ENCODE results near the gene MORN3.
"Not testable (repeated sequence)": the region's sequence is repeated elsewhere in the genome, so short reads cannot be mapped to it uniquely, and the experiment has no call there.

MORN3 gene

DNA sequence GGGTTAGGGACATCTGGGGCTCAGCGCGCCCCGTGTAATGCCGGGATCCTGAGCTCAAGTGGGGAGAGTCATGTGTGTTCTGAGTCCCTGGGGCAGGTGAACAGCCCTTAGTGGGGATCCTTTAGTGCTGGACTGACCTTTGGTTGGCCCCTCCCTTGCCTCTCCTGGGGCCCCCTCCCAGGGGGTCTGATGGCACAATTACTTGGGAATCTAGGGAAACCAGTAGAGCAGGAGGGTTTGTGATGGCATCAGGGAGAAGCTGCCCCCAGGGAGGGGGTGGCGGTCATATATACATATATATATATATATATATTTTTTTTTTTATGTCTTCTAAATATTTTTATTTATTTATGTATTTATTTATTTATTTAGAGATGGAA is at the start of gene MORN3:
Gene MORN3 (minus strand): TSS at position 134 of the 380 bp plus-strand sequence. CDS start 171 bp downstream, outside the sequence.
- no peak for FAIRE-seq

- FAIRE-seq = no peak
Observed at GRCh38 chr12:121718653-121719239, 49.3 kb upstream of the MORN3 start.

DNA sequence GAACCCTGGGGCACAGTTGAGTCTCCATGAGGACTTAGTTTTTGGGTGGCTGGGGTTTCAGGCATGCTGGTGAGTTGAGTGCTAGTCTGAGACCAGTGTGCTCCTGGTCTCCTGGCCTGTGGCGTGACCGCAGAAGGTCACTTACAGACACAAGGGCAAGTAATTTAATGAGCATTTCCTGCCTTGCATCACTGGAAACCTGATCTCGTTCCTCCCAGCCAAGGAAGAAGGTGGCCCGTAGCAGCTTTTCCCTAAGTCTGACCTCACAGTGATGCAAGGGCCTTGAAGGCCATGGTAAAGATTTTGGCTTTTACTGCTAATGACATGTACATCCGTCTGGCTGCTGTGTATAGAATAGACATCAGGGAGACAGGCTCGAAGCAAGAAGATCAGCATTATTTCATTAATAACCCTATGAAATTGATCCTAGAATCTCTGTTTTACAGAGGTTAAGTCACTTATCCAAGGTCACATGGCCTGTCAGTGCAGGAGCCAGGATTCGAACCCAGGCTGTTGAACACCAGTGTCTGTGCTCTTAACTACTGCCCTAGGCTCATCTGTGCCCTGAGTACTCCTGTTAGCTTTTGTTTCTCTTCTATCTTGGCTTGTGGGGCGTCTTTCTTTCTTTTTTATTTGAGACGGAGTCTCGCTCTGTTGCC is 47.7 kb upstream of the MORN3 start:
- no peak for FAIRE-seq

GRCh38 chr12:121715862-121716435 is 46.5 kb upstream of the MORN3 start:
- FAIRE-seq = no peak

DNA sequence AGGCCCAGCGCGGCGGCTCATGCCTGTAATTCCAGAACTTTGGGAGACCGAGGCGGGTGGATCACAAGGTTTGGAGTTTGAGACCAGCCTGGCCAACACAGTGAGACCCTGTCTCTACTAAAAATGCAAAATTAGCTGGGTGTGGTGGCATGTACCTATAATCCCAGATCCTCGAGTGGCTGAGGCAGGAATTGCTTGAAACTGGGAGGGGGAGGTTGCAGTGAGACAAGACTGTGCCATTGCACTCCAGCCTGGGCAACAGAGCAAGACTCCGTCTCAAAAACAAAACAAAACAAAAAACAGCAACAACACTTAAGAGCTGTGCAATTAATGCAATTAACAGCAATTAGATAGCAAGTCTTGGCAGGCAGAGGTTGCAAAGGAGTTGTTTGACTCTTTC is 45.6 kb upstream of the MORN3 start:
- not testable (repeated sequence) for FAIRE-seq

- FAIRE-seq = no peak
Observed at GRCh38 chr12:121713793-121714192, 44.3 kb upstream of the MORN3 start.

DNA sequence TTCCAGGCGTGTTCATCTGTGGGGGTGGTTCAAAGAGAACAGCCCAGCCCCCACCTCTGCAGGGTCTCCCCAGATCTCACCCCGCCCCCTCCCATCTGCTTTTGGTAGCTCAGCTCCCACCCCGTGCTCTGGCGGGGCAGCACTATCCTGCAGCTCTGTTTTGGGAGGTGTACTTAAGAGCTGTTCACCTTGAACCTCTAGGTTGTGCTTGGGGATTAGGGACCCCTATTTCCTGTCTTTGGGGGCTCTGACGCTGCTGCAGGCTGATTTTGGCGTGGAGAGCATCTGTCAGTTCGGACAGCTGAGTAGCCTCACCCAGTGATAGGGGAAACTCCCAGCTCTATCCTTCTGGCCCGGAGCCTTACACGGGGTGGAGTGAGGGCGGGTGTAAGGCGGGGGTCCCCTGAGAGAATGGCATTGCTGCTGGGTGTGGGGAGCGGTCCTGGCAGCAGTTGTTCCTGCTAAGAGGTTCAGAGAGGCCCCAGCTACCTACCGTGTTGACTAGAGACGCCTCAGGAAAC is 43.9 kb upstream of the MORN3 start:
- no peak for FAIRE-seq

GRCh38 chr12:121712461-121713256 is 43.2 kb upstream of the MORN3 start, which contains the start of gene TMEM120B:
TMEM120B (plus strand) TSS chr12:121712752; CDS start chr12:121712896, 144 bp downstream.
- no peak for FAIRE-seq

DNA sequence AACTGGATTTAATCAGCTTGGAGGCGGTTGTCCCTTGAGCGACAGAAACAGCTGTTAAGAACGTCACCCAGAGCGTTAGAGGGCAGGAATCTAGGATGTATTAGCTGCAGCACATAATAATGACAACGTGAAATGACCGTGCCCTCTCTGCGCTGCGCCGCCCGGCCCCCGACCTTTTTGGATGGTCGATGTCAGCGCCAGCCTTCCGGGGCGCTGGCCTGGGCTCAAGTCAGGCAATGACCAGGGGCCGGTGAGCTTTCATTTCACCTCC is 42.7 kb upstream of the MORN3 start:
- no peak for FAIRE-seq

DNA sequence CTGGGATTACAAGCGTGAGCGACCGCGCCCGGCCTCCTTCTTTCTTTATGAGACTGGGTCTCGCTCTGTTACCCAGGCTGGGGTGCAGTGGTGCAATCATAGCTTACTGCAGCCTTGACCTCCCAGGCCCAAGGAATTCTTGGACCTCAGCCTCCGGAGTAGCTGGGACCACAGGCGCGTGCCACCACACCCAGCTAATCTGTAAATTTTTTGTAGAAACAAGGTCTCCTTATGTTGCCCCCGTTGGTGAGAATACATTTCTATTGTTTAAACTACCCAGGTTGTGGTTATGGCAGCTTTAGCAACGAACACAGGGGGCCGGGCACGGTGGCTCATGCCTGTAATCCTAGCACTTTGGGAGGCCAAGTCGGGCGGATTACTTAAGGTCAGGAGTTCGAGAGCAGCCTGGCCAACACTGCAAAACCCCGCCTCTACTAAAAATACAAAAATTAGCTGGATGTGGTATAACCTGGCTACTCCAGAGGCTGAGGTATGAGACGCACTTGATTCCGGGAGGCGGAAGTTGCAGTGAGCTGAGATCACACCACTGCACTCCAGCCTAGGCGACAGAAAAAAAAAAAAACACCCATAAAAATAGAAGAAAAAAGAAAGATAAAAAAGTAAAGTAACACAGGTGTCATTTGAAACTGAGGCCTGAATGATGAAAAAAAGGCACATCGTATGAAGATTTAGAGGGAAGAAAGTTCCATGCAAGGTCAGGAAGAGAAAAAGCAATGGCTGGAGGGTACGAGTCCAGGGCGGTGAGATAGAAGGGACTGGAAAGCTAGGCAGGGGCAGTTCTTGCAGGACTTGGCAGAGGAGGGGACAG is 42.1 kb upstream of the MORN3 start:
- no peak for FAIRE-seq

GRCh38 chr12:121709478-121709961 is 40.1 kb upstream of the MORN3 start:
- FAIRE-seq = no peak

DNA sequence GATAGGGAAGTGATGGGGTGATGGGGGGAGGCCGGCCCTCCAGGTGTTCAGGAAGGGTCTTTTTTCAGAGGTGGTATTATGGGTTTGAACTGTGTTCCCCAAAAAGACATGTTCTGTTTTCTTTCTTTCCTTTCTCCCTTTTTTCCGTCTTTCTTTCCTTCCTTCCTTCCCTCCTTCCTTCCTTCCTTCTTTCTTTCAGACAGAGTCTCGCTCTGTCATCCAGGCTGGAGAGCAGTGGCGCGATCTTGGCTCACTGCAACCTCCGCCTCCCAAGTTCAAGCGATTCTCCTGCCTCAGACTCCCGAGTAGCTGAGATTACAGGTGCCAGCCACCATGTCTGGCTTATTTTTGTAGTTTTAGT is 39.6 kb upstream of the MORN3 start:
- FAIRE-seq = not testable (repeated sequence)

DNA sequence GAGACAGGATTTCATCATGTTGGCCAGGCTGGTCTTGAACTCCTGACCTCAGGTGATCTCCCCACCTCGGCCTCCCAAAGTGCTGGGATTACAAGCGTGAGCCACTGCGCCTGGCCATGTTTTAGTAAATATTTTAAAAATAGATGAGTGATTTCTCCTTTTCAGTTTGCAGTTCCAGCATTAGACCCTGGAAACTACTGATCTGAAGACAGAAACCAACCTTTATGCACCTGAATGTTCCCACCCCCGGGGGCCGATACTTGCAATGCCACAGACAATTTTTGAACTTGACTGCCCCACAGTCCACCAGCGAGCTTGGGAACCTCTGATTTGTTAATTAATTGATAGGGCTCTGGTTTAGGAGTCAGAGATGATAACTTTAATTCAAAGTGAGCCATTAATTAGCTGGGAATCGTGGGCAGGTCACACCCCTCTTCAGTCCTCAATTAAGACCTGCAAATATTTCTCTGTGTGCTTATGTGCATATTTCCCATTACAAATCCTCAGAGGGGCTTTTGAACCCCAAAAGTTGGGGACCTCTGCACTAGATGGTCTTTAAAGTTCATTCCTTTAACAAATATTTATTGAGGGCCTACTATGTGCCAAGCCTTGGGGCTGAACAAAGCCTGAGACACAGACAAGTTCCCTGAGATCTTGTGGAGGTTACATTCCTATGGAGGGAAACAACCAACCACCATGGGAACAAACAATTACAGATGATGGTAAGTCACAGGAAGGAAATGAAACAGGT is 39.0 kb upstream of the MORN3 start:
- no peak for FAIRE-seq

DNA sequence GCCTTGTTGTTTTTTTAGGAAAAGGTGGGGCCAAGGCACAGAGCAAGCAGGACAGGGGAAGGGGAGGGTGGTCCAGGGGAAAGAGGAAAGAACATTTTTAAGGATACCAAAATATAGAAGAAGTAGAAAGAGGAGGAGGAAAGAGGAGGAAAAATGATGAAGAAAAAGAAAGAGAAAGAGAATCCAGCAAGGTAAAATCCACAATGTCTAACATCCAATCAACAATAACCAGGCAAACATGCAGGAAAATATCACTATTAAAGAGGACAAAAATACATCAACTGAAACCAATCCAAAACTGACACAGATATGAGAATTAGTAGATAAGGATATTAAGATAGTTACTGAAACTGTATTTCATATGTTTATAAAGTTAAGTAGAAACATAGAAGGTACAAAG is 36.1 kb upstream of the MORN3 start:
- FAIRE-seq = no peak

DNA sequence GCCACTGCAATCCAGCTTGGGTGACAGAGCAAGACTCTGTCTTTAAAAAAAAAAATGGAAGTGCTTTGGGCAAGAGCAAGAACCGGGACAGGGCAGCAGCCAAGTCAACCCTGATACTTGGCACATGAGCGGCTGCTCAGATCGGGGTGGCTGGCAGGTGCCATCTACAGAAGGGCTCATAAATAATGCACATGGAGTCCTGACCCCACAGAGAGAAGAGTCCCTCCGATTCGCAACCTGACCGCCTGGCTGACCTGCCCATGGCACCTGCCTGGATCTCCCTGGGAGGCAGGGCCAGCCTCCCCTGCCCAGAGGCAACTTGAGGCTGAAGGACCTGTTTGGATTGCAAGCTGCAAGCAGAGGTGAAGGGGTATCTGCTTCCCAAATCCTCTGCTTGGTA is 33.5 kb upstream of the MORN3 start:
- FAIRE-seq = no peak

GRCh38 chr12:121701667-121702277 is 32.3 kb upstream of the MORN3 start:
- no peak for FAIRE-seq

- FAIRE-seq = not testable (repeated sequence)
Observed at GRCh38 chr12:121697861-121698260, 28.4 kb upstream of the MORN3 start.

- peak; percentile 84 for FAIRE-seq
Observed at GRCh38 chr12:121697093-121697698, 27.7 kb upstream of the MORN3 start.

- no peak for FAIRE-seq
Observed at GRCh38 chr12:121693155-121693687, 23.8 kb upstream of the MORN3 start.

GRCh38 chr12:121692744-121693143 is 23.3 kb upstream of the MORN3 start:
- FAIRE-seq = not testable (repeated sequence)

DNA sequence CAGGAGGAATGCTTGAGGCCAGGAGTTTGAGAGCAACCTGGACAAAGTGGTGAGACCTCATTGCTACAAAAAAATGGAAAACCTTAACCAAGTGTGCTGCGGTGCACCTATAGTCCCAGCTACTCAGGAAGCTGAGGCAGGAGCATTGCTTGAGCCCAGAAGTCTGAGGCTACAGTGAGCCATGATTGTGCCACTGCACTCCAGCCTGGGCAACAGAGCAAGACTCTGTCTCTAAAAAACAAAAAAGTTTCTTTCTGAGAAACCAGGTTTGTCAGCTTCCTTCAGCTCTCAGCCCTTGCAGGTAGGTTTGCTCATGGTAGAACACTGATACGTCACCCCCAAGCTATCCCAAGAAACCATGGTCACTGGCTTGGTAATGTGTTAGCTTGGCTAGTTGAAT is 20.0 kb upstream of the MORN3 start:
- no peak for FAIRE-seq
